ENCODE data around the gene AP2M1.

Gene AP2M1

DNA sequence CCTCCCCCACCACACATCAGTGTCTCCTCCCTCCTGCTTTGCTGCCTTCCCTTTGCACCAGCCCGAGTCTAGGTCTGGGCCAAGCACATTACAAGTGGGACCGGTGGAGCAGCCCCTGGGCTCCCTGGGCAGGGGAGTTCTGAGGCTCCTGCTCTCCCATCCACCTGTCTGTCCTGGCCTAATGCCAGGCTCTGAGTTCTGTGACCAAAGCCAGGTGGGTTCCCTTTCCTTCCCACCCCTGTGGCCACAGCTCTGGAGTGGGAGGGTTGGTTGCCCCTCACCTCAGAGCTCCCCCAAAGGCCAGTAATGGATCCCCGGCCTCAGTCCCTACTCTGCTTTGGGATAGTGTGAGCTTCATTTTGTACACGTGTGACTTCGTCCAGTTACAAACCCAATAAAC is 9.0 kb downstream of the AP2M1 start:
- Histone ChIP-seq H3K4me3 (ENCODE audit: low read length, poor library complexity, severe bottlenecking) (no peak overlapping the region), H3F3A (ENCODE audit: low read depth) (no peaks in the 10 kb centered on the region), H3K27me3 (ENCODE audit: insufficient read depth, low read length, poor library complexity, severe bottlenecking) (no peaks in the 10 kb centered on the region), H3K9ac (ENCODE audit: low read depth, low read length, poor library complexity, severe bottlenecking) (no peak overlapping the region), H3K79me2 (ENCODE audit: insufficient read depth, low read length) (peaks cover 32% of the 10 kb centered on the region), H3K9me3 (ENCODE audit: insufficient read depth, low read depth, low read length) (no peaks in the 10 kb centered on the region), H3K9me2 (replicated peaks; ENCODE audit: low read depth, low read length) (no peaks in the 10 kb centered on the region), H3K36me3 (ENCODE audit: insufficient read depth, low read length) (peaks cover 51% of the 10 kb centered on the region; the same call in 1 of the 2 replicates), H3K4me1 (ENCODE audit: insufficient read depth, low read length, poor library complexity, severe bottlenecking) (peaks cover 19% of the 10 kb centered on the region), H3K4me2 (ENCODE audit: low read depth, low read length, poor library complexity, severe bottlenecking) (no peak overlapping the region), H4K20me1 (ENCODE audit: insufficient read depth, low read length, poor library complexity, severe bottlenecking) (peaks cover 13% of the 10 kb centered on the region), H2AFZ (ENCODE audit: low read length) (no peak overlapping the region)
- TF ChIP-seq, protein P1, sequence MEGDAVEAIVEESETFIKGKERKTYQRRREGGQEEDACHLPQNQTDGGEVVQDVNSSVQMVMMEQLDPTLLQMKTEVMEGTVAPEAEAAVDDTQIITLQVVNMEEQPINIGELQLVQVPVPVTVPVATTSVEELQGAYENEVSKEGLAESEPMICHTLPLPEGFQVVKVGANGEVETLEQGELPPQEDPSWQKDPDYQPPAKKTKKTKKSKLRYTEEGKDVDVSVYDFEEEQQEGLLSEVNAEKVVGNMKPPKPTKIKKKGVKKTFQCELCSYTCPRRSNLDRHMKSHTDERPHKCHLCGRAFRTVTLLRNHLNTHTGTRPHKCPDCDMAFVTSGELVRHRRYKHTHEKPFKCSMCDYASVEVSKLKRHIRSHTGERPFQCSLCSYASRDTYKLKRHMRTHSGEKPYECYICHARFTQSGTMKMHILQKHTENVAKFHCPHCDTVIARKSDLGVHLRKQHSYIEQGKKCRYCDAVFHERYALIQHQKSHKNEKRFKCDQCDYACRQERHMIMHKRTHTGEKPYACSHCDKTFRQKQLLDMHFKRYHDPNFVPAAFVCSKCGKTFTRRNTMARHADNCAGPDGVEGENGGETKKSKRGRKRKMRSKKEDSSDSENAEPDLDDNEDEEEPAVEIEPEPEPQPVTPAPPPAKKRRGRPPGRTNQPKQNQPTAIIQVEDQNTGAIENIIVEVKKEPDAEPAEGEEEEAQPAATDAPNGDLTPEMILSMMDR (conservative IDR thresholded peaks at IDR 0.05; ENCODE audit: low read length): no peak
- no peak for TF ChIP-seq EZH2phosphoT487 (IDR thresholded peaks at IDR 0.05; ENCODE audit: borderline replicate concordance)

DNA sequence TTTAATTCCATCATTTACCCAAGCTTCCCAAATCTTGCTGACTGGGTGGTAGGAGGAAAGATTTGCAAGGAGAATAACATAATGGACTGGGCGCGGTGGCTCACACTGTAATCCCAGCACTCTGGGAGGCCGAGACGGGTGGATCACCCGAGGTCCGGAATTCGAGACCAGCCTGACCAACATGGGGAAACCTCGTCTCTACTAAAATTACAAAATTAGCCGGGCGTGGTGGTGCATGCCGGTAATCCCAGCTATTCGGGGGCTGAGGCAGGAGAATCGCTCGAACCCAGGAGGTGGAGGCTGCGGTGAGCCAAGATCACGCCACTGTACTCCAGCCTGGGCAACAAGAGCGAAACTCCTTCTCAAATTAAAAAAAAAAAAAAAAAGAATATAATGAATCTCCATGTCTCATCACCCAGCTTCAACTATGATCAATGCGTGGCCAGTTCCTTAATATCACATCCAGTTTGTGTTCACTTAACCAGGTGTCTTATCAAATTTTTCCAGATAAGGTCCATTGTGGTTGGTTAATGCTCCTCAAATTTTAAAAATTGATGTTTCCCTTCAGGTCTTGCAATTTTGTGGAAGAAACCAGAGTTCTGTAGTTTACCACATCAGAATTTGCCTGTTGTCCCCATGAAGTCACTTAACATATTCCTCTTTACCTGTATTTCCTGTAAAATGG is 10.0 kb downstream of the AP2M1 start:
- Histone ChIP-seq H3K27me3 (ENCODE audit: insufficient read depth, low read length, poor library complexity, severe bottlenecking) (no peaks in the 10 kb centered on the region), H3K4me2 (ENCODE audit: low read depth, low read length, poor library complexity, severe bottlenecking) (peak overlapping the region; percentile 80), H2AFZ (ENCODE audit: low read length) (no peak overlapping the region), H3F3A (ENCODE audit: low read depth) (no peaks in the 10 kb centered on the region), H3K79me2 (ENCODE audit: insufficient read depth, low read length) (peaks cover 37% of the 10 kb centered on the region), H3K9ac (ENCODE audit: low read depth, low read length, poor library complexity, severe bottlenecking) (peak overlapping the region; percentile 70), H3K9me2 (replicated peaks; ENCODE audit: low read depth, low read length) (no peaks in the 10 kb centered on the region), H4K20me1 (ENCODE audit: insufficient read depth, low read length, poor library complexity, severe bottlenecking) (peaks cover 13% of the 10 kb centered on the region), H3K4me1 (ENCODE audit: insufficient read depth, low read length, poor library complexity, severe bottlenecking) (peaks cover 19% of the 10 kb centered on the region), H3K36me3 (ENCODE audit: insufficient read depth, low read length) (peaks cover 50% of the 10 kb centered on the region; the same call in 1 of the 2 replicates), H3K9me3 (ENCODE audit: insufficient read depth, low read depth, low read length) (no peaks in the 10 kb centered on the region), H3K4me3 (ENCODE audit: low read length, poor library complexity, severe bottlenecking) (peak overlapping the region; percentile 65)
- no peak for TF ChIP-seq EZH2phosphoT487 (IDR thresholded peaks at IDR 0.05; ENCODE audit: borderline replicate concordance)
- TF ChIP-seq, protein P1 (conservative IDR thresholded peaks at IDR 0.05; ENCODE audit: low read length): no peak

DNA sequence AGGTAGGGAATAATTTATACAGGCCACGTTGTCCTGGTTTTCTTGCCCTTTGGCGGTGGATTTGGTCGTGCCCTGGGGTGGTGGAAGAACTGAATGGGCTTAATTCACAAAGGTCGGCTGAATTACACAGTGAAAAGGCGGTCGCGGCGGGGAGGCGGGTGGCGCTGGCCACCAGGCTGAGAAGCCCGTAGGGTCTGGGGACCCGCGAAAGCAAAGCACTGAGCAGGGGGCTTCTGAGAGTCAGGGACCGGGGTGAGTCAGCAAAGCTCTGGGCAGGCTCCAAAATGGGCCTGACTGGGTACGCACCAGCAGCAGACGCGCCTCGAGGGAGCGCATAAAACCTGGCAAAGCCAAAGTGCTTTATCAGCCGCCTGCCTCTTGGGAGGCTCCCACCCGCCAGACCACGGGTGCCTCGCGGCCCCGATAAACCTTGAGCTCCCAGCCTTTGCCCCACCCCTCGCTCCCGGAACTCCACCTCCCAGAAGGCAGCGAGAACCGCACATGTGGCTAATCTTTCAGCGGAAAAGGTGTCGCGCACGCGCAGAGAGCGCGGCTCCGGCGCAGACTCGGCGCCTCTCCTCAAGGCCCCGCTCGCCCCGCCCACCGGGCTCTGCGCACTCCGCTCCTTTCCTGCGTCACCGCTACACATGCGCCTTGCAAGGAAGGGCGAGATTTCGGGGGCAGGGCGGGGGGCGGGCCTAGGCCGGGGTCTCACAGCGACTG is 11.0 kb downstream of the AP2M1 start:
- Histone ChIP-seq H3K9me2 (replicated peaks; ENCODE audit: low read depth, low read length) (no peaks in the 10 kb centered on the region), H3K36me3 (ENCODE audit: insufficient read depth, low read length) (peaks cover 50% of the 10 kb centered on the region; the same call in 1 of the 2 replicates), H3K4me3 (ENCODE audit: low read length, poor library complexity, severe bottlenecking) (peak overlapping the region; percentile 95), H4K20me1 (ENCODE audit: insufficient read depth, low read length, poor library complexity, severe bottlenecking) (peaks cover 13% of the 10 kb centered on the region), H2AFZ (ENCODE audit: low read length) (peak overlapping the region; percentile 66), H3K9ac (ENCODE audit: low read depth, low read length, poor library complexity, severe bottlenecking) (peak overlapping the region; percentile 83), H3K27me3 (ENCODE audit: insufficient read depth, low read length, poor library complexity, severe bottlenecking) (no peaks in the 10 kb centered on the region), H3K79me2 (ENCODE audit: insufficient read depth, low read length) (peaks cover 45% of the 10 kb centered on the region), H3K9me3 (ENCODE audit: insufficient read depth, low read depth, low read length) (no peaks in the 10 kb centered on the region), H3K4me1 (ENCODE audit: insufficient read depth, low read length, poor library complexity, severe bottlenecking) (peaks cover 19% of the 10 kb centered on the region), H3K4me2 (ENCODE audit: low read depth, low read length, poor library complexity, severe bottlenecking) (peak overlapping the region; percentile 80), H3F3A (ENCODE audit: low read depth) (no peaks in the 10 kb centered on the region)
- no peak for TF ChIP-seq EZH2phosphoT487 (IDR thresholded peaks at IDR 0.05; ENCODE audit: borderline replicate concordance)
- TF ChIP-seq, protein P1 (conservative IDR thresholded peaks at IDR 0.05; ENCODE audit: low read length): no peak
